ACC112 (cell line): ENCODE measurements around the gene FKBP5.
"Not testable (repeated sequence)": the region's sequence is repeated elsewhere in the genome, so short reads cannot be mapped to it uniquely, and the experiment has no call there.

Source experiments
- H2AFZ ChIP-seq: fragments of 200-600 bp; sonication (generic); one replicate; pipeline ENCODE4 v1.6.0; 2017; ENCODE audit warnings: antibody characterized with exemption, low read length; ENCODE audit not compliant: unreplicated experiment
- H3K27ac ChIP-seq: fragments of 200-600 bp; sonication (generic); 2 replicates; pipeline ENCODE4 v1.5.1; 2014; ENCODE audit warnings: low read depth, mild to moderate bottlenecking, antibody characterized with exemption, low read length, moderate library complexity
- H3K27me3 ChIP-seq: fragments of 200-600 bp; sonication (generic); 2 replicates; pipeline ENCODE4 v1.6.1; 2014; ENCODE audit warnings: mild to moderate bottlenecking, antibody characterized with exemption, low read length, moderate library complexity, mixed read lengths; ENCODE audit not compliant: insufficient read depth
- H3K36me3 ChIP-seq: fragments of 200-600 bp; sonication (generic); 2 replicates; pipeline ENCODE4 v1.6.1; 2016; ENCODE audit warnings: mild to moderate bottlenecking, antibody characterized with exemption, low read length, moderate library complexity, mixed read lengths; ENCODE audit not compliant: insufficient read depth
- H3K4me1 ChIP-seq: fragments of 200-600 bp; sonication (generic); one replicate; pipeline ENCODE4 v1.6.1; 2016; ENCODE audit warnings: low read length, mixed read lengths; ENCODE audit not compliant: insufficient read depth, unreplicated experiment, control insufficient read depth
- H3K4me3 ChIP-seq: fragments of 200-600 bp; sonication (generic); 2 replicates; pipeline ENCODE4 v1.5.1; 2014; ENCODE audit warnings: mild to moderate bottlenecking, low read depth, low read length
- H3K79me2 ChIP-seq: fragments of 200-600 bp; sonication (generic); one replicate; pipeline ENCODE4 v1.6.0; 2016; ENCODE audit warnings: low read length; ENCODE audit not compliant: control insufficient read depth, unreplicated experiment, insufficient read depth

The FKBP5 gene

DNA sequence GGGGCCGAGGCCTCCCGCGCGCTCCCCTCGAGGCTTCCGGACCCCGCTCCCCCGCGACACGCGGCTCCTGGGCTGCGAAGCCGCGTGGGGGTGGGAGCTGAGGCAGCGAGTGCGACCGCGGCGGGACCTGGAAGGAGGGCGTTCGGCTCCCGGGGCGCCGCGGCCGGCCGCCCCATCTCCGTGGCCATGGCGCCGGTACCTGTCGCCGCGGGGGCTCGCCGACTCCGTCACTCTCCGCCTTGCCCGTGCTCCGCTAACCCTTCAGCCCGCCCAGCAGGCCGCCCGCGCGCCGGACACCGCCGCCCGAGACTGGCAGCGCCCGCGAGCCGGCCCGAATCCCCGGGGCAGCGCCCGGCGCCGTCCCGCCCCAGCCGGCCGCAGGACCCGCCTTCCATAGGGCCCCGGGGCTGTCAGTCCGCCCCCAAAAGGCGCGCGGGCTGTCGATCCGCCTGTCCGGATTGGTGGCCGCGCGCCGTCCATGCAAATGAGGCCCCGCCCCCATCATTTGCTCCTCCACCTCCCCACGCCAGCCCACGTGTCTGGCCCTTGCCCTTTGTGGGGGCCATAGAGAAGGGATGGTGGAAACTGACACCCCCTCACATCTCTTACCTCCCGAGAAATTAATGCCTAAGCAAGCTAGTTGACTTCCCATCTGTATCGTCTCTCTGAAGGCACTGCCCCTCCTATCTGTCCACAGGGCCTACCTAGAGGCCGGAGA, at the start of gene FKBP5:
FKBP5 (minus strand) TSS at position 311 of the 718 bp plus-strand sequence. CDS start 46,091 bp downstream, outside the sequence.
- peak within 1 kb of the TSS; percentile 76 for H3K27ac ChIP-seq
- H2AFZ ChIP-seq, result peak within 1 kb of the TSS; percentile 83
- H3K27me3 ChIP-seq, result no peaks in the 10 kb centered on the region
- H3K36me3 ChIP-seq, result peaks cover 7% of the 10 kb centered on the region; the same call in 1 of the 2 replicates
- peaks cover 48% of the 10 kb centered on the region for H3K79me2 ChIP-seq
- H3K4me3 ChIP-seq, result peak within 1 kb of the TSS; percentile 97
- H3K4me1 ChIP-seq, result peaks cover 4% of the 10 kb centered on the region

DNA sequence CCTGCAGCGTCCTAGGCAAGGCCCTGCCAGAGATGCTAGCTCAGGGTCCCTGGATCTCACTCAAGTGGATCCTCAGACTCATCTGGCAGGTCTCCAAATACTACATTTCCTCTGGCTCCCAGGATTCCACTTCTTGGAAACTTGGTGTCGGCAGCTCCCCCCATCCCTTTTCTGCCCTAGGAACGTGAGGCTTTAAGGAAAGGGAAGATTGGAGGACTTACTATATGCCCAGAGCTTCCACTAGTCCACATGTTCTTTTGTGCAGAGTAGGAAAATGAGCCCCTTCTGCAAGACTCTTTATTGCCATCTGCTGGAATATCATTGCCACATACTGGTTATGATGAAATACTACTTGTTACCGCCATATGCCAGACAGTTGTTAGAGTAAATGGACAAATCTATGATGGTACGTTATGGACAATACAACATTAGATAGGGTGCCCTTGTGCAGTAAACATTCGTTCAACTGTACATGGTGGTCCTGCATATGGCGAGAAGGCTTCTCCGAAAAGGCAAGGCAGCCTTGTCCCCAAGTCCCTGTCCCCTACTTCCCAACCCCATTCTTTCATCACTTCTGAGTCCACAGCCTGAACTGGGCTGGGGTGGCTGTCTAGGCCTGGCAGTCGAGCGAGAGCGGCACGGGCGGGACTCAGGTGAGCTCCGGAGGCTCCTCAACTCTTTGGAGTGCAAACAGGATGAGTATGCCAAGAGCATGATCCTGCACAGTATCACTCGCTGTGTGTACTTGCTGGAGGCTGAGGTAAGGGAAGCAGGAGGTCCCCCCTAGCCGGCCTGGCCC, 48.9 kb upstream of the FKBP5 start:
- H3K4me1 ChIP-seq, result peaks cover 13% of the 10 kb centered on the region
- H3K4me3 ChIP-seq, result no peak overlapping the region
- H3K36me3 ChIP-seq, result no peaks in the 10 kb centered on the region
- no peaks in the 10 kb centered on the region for H3K79me2 ChIP-seq
- H3K27me3 ChIP-seq, result no peaks in the 10 kb centered on the region
- no peak overlapping the region for H3K27ac ChIP-seq
- H2AFZ ChIP-seq, result no peak overlapping the region

DNA sequence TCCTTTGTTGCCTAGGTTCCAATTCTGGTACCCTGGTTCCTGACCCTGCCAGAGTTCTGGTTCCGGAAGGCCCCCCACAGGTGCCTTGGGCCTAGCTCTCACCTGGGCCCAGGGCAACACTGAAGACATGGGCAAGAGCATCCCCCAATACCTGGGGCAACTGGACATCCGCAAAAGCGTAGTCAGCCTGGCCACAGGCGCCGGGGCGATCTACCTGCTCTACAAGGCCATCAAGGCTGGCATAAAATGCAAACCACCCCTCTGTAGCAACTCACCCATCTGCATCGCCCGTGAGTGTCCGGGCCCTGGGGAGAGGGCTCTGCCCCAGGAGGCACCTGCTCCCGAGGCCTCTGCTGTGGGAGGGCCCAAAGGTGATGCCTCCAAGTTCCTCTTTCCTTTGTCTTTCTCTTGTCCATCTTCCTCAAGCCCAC, 48.3 kb upstream of the FKBP5 start, which contains the start of gene ARMC12:
ARMC12 (plus strand) TSS at position 51 of the 431 bp plus-strand sequence; CDS start at position 128, 77 bp downstream.
- Histone ChIP-seq H3K79me2 (no peaks in the 10 kb centered on the region), H3K36me3 (no peaks in the 10 kb centered on the region), H3K4me3 (no peak within 1 kb of the TSS), H3K27ac (no peak within 1 kb of the TSS), H3K4me1 (peaks cover 17% of the 10 kb centered on the region), H3K27me3 (no peaks in the 10 kb centered on the region), H2AFZ (no peak within 1 kb of the TSS)

DNA sequence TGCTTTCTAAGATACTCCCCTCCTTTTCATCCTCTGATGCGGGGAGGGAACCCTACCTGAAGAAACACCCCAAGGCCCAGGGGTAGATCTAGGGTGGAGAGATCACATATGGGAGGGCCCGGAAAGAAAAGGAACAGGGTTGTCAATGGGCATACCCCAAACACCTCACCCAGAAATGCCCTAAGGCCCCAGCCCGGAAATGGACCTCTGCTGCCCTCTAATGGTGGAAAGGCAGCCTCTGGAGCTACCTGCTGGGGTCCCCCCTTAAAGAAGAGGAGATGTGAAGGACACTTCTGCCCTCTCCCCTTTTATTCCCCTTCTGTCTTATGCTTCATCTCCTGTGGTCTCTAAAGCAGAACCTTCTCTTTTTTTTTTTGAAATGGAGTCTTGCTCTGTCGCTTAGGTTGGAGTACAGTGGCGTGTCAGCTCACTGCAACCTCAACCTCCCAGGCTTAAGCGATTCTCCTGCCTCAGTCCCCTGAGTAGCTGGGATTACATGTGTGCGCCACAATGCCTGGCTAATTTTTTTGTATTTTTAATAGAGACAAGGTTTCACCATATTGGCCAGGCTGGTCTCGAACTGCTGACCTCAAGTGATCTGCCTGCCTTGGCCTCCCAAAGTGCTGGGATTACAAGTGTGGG, 47.7 kb upstream of the FKBP5 start:
- no peaks in the 10 kb centered on the region for H3K79me2 ChIP-seq
- no peaks in the 10 kb centered on the region for H3K36me3 ChIP-seq
- peaks cover 17% of the 10 kb centered on the region for H3K4me1 ChIP-seq
- no peaks in the 10 kb centered on the region for H3K27me3 ChIP-seq
- no peak overlapping the region for H2AFZ ChIP-seq
- H3K4me3 ChIP-seq, result no peak overlapping the region
- H3K27ac ChIP-seq, result no peak overlapping the region

DNA sequence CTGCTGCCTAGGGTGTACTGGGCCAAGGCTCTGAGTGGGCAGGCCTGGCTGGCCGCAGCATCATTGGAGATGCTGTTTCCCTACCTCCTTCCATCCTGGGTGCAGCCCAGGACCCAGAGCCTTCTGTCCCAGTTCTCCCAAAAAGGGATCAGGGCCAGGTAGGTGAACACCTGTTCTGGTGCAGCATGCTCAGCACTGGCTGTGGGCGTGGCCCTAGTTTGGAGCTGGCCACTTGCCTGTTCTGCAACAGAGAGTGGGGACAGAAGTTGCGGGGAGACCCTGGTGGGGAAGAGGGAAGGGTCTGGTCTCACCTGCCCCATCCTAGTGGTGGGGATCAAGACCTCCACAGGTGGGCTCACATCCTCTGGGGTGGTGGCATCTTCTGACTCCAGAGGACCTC, 46.7 kb upstream of the FKBP5 start:
- Histone ChIP-seq H3K4me1 (peaks cover 23% of the 10 kb centered on the region), H2AFZ (no peak overlapping the region), H3K27me3 (no peaks in the 10 kb centered on the region), H3K4me3 (no peak overlapping the region), H3K27ac (no peak overlapping the region), H3K79me2 (no peaks in the 10 kb centered on the region), H3K36me3 (no peaks in the 10 kb centered on the region)

DNA sequence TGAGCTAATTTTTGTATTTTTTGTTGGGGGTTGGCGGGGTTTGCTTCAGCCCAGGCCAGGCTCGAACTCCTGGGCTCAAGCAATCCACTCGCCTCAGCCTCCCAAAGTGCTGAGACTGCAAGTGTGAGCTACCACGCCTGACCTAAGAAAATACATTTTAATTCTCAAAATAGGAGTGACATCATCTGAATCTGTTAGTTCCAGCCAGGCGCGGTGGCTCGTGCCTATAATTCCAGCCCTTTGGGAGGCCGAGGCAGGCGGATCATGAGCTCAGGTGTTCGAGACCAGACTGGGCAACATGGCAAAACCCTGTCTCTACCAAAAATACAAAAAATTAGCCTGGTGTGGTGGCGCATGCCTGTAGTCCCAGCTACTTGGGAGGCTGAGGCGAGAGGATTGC, 45.6 kb upstream of the FKBP5 start:
- H3K4me3 ChIP-seq, H3K79me2 ChIP-seq: not testable (repeated sequence)

DNA sequence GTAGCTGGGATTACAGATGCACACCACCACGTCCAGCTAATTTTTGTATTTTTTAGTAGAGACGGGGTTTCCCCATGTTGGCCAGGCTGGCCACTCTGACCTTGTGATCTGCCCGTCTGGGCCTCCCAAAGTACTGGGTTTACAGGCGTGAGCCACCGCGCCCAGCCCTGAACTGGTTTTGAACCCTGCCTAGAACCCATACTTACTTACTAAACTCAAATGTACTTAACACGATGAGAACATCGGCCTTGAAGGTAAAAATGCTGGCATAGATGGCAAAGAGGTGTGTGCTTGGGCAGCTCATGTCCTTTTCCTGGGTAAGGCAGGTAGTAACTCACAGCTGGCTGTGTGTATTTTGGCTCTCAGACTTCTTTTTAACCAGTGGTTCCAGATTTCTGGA, 44.9 kb upstream of the FKBP5 start:
- Histone ChIP-seq H3K27me3 (no peaks in the 10 kb centered on the region), H3K36me3 (no peaks in the 10 kb centered on the region), H2AFZ (no peak overlapping the region), H3K4me1 (peaks cover 42% of the 10 kb centered on the region), H3K4me3 (no peak overlapping the region), H3K79me2 (no peaks in the 10 kb centered on the region), H3K27ac (0 out of 2 replicates have a peak overlapping the region, but pooled peaks have one; percentile 3)

More for the DNA sequence above, 45.6 kb upstream of the FKBP5 start:
- peaks cover 35% of the 10 kb centered on the region for H3K4me1 ChIP-seq
- not testable (repeated sequence) for H3K27ac ChIP-seq, H3K27me3 ChIP-seq, H3K36me3 ChIP-seq, H2AFZ ChIP-seq

DNA sequence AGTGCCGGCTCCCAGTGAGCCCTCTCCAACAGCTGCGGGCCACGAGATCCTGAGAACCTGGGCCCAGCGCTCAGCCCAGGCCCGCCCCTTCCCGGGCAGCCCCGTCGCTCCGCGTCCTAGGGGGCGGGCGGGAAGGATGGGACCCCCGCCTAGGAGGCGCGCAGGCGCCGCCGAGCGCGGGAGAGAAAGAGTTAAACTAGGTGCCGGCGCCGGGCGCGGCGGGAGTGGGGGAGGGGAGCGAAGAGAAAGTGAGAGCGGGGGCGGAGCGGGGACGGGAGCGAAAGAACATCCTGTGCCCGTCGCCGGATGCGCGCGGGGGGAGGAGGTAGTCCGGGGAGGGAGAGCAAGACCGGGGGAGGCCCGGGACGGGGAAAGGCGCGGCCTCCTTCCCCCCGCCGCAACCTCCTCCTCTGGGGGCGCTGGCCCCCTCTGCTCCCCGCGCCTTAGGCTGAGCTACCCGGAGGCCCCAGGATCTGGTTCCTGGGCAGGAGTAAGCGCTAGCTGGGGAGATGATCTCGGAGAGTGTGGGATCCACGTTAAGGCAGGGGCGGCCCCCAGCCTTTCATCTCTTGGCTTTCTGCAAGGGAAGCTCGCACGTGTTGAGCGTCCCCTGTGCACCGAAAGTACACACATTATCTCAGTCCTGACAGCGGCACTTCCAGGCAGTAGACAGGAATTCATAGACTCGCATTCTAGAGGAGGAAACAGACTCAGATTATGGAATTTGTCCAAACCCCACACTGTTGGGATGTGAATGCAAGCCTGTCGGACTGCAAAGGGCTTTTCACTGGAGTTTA, 43.2 kb upstream of the FKBP5 start:
- Histone ChIP-seq H3K4me1 (peaks cover 55% of the 10 kb centered on the region), H3K36me3 (no peaks in the 10 kb centered on the region), H2AFZ (peak overlapping the region; percentile 84), H3K27ac (peak overlapping the region; percentile 98), H3K79me2 (no peaks in the 10 kb centered on the region), H3K27me3 (no peaks in the 10 kb centered on the region), H3K4me3 (peak overlapping the region; percentile 81)

DNA sequence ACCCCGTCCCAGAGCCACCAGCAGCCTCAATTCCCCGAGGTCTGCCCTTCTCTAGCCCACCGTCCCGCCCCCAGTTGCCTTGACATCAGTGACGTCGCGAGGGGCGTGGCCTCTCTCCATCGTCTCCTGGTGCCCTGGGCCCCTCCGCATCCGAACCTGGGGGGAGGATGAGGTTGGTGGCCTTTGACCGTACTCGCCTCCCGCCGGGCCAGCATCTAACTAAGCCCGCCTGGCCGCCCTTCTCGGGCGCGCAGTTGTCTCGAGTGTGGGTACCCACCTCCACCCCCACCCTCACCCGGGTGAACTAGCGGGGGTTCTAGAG, 42.7 kb upstream of the FKBP5 start:
- Histone ChIP-seq H2AFZ (peak overlapping the region; percentile 84), H3K36me3 (no peaks in the 10 kb centered on the region), H3K79me2 (no peaks in the 10 kb centered on the region), H3K27me3 (no peaks in the 10 kb centered on the region), H3K4me1 (peaks cover 61% of the 10 kb centered on the region), H3K4me3 (peak overlapping the region; percentile 81), H3K27ac (peak overlapping the region; percentile 98)
